Panc1 (cell line): ENCODE measurements around the gene PRKAR2B. TPM values are rescaled to one million over a fixed set of nuclear protein-coding genes. Genes with fewer than 3 reads are reported as not detected.

ENCODE experiments used
- ATAC-seq: fragments of 200-7000 bp; cut with Tn5 transposase; 2 replicates; pipeline ENCODE4 v1.9.1; 2020; ENCODE audit warnings: mild to moderate bottlenecking, moderate library complexity
- BruUV-seq: library from RNA; stranded (reverse); fragments of 400-500 nt; replicated peaks from 2 replicates; lab custom pipeline; 2021; lab: Mats Ljungman, UMichigan
- CTCF ChIA-PET: fragments of 300-600 bp; sonication (Branson Sonifier 250); formaldehyde crosslinking; loops from one replicate; lab custom pipeline; 2022; ENCODE audit warnings: antibody characterized with exemption; lab: Charles Lee
- POLR2A ChIA-PET: fragments of 300-600 bp; sonication (Branson Sonifier 250); formaldehyde crosslinking; loops from one replicate; lab custom pipeline; 2022; ENCODE audit warnings: antibody characterized with exemption; lab: Charles Lee
- DNase-seq: peaks from one replicate; pipeline ENCODE4 v3.0.0-alpha.2; 2010; ENCODE audit warnings: low read depth, low spot score
- H3K27ac ChIP-seq: 2 replicates; pipeline ENCODE4 v1.5.1; 2011; ENCODE audit warnings: mild to moderate bottlenecking, low read length, inconsistent platforms
- H3K27me3 ChIP-seq: fragments of 200-500 bp; sonication (Bioruptor generic); 2 replicates; pipeline ENCODE4 v1.6.0; 2014; ENCODE audit warnings: low read length, inconsistent platforms; ENCODE audit not compliant: control insufficient read depth, insufficient read depth
- H3K36me3 ChIP-seq: fragments of 200-500 bp; sonication (Bioruptor generic); 2 replicates; pipeline ENCODE4 v1.5.1; 2014; ENCODE audit warnings: inconsistent platforms, mild to moderate bottlenecking, low read length, moderate library complexity; ENCODE audit not compliant: control insufficient read depth, insufficient read depth
- H3K4me1 ChIP-seq: 2 replicates; pipeline ENCODE4 v1.5.1; 2011; ENCODE audit warnings: inconsistent platforms, mild to moderate bottlenecking, low read length, moderate library complexity; ENCODE audit not compliant: control insufficient read depth, insufficient read depth
- H3K4me3 ChIP-seq, 2 experiments: 2 replicates each; pipeline ENCODE4 v1.5.1; 2011 to 2012; ENCODE audit warnings: low read depth in 2 of 2, low read length in 2 of 2, mild to moderate bottlenecking in 2 of 2, inconsistent platforms in 1 of 2, moderate library complexity in 1 of 2
- H3K9me3 ChIP-seq: fragments of 200-500 bp; sonication (Bioruptor generic); 2 replicates; pipeline ENCODE4 v1.5.1; 2014; ENCODE audit warnings: low read depth, mild to moderate bottlenecking, inconsistent platforms, low read length, moderate library complexity; ENCODE audit not compliant: control insufficient read depth, insufficient read depth
- CTCF ChIP-seq: fragments of 450-650 bp; IDR thresholded peaks from 2 replicates; pipeline ENCODE4 v1.5.1; 2017; ENCODE audit warnings: mild to moderate bottlenecking
- POLR2AphosphoS5 ChIP-seq: IDR thresholded peaks from 2 replicates; pipeline ENCODE4 v1.6.1; 2012; ENCODE audit warnings: mild to moderate bottlenecking, low read depth, low read length, moderate library complexity
- REST ChIP-seq, 2 experiments: IDR thresholded peaks; 2 replicates each; pipeline ENCODE4 v1.6.1; 2011 to 2012; ENCODE audit warnings: low read depth in 2 of 2, control low read depth in 1 of 2, low read length in 1 of 2, mild to moderate bottlenecking in 1 of 2, moderate library complexity in 1 of 2; ENCODE audit not compliant: insufficient read depth in 1 of 2
- SIN3A ChIP-seq: IDR thresholded peaks from 2 replicates; pipeline ENCODE4 v1.6.1; 2012; ENCODE audit warnings: low read depth, mild to moderate bottlenecking, low read length, moderate library complexity, borderline replicate concordance; ENCODE audit not compliant: insufficient read depth
- TCF7L2 ChIP-seq: IDR thresholded peaks from 2 replicates; pipeline ENCODE4 v1.6.1; 2011; ENCODE audit warnings: mild to moderate bottlenecking, low read depth, low read length, inconsistent platforms
- in situ Hi-C: cut with HindIII; loops from 2 replicates; pipeline ENCODE4 v1.10.0; 2016; ENCODE audit warnings: low sequenced_read_pairs, low pct_unique_long_range_greater_than_20kb
- intact Hi-C: fragments of 100-400 bp; cut with micrococcal nuclease; formaldehyde crosslinking; loops from one replicate; pipeline ENCODE4 v1.10.0; 2022; ENCODE audit not compliant: unreplicated experiment
- total RNA-seq: library from RNA; stranded (reverse); gene quantifications from one replicate; pipeline ENCODE4 v1.2.1, GENCODE V29; 2021; ENCODE audit not compliant: unreplicated experiment

PRKAR2B gene
- total RNA-seq, 1 experiment from 2014 or later: 0.51 TPM

- TF ChIP-seq REST (IDR thresholded peaks at IDR 0.05; ENCODE audit: insufficient read depth in 1 of 2, low read depth in 2 of 2, low read length in 1 of 2): no peak
- ATAC-seq (no peak), DNase-seq (no peak)
- in situ Hi-C loops (no loop called here), intact Hi-C loops (no loop called here)
- no TSS peak for BruUV-seq
- no peak overlapping the region for H3K4me3 ChIP-seq
- ChIA-PET CTCF (no interaction called here), POLR2A (no interaction called here)
- H3K36me3 ChIP-seq: no peaks in the 10 kb centered on the region
- no peaks in the 10 kb centered on the region for H3K27me3 ChIP-seq
- H3K4me1 ChIP-seq: no peaks in the 10 kb centered on the region
- no peaks in the 10 kb centered on the region for H3K9me3 ChIP-seq
- H3K27ac ChIP-seq: no peak overlapping the region
Measured at GRCh38 chr7:107029061-107029763, 15.3 kb upstream of the PRKAR2B start.

DNA sequence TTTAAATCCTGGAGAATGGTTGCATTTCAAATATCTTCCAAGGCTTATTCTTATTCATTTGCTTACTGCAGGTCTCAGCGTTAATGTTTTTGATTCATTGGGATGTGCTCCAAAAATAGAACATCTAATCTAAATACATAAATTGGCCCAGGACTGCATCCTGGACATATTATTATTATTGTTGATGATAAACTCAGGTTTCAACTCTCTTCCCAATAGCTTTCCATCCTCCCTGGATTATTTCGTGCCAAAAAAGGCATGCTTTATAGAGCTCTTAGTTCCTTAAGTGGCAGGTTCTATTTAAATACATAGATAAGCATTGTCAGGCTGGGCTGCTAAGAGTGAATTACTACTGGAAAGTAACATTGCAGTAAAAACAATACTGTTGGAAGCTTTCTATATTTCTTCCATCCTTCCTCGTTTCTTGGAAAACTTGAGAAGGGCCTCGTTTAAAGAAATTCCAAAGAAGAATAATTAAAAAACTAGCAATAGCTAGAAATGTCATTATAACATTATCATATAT lies 14.7 kb upstream of the PRKAR2B start:
- no peak for ATAC-seq
- CTCF ChIA-PET: no interaction called here
- BruUV-seq: no TSS peak
- no peak overlapping the region for H3K4me3 ChIP-seq
- no peaks in the 10 kb centered on the region for H3K9me3 ChIP-seq
- in situ Hi-C loops: no loop called here
- intact Hi-C loops: no loop called here
- TF ChIP-seq POLR2AphosphoS5: no peak
- TF ChIP-seq SIN3A: no peak
- no peak for TF ChIP-seq TCF7L2
- TF ChIP-seq REST (IDR thresholded peaks at IDR 0.05; ENCODE audit: insufficient read depth in 1 of 2, low read depth in 2 of 2, low read length in 1 of 2): no peak
- no peak for TF ChIP-seq CTCF
- no peaks in the 10 kb centered on the region for H3K36me3 ChIP-seq
- POLR2A ChIA-PET: no interaction called here
- DNase-seq: no peak
- no peaks in the 10 kb centered on the region for H3K27me3 ChIP-seq
- no peak overlapping the region for H3K27ac ChIP-seq
- H3K4me1 ChIP-seq: no peaks in the 10 kb centered on the region
